C4-2B (cell line): ENCODE data around the gene UVRAG.

Experiments used
- ZFX ChIP-seq: fragments of 450-650 bp; IDR thresholded peaks from 2 replicates; pipeline ENCODE4 v1.6.1; 2017
- TF ChIP-seq, protein P1 (sequence below): fragments of 450-650 bp; conservative IDR thresholded peaks from 2 replicates; pipeline ENCODE4 v1.5.1; 2017; ENCODE audit warnings: mild to moderate bottlenecking

DNA sequence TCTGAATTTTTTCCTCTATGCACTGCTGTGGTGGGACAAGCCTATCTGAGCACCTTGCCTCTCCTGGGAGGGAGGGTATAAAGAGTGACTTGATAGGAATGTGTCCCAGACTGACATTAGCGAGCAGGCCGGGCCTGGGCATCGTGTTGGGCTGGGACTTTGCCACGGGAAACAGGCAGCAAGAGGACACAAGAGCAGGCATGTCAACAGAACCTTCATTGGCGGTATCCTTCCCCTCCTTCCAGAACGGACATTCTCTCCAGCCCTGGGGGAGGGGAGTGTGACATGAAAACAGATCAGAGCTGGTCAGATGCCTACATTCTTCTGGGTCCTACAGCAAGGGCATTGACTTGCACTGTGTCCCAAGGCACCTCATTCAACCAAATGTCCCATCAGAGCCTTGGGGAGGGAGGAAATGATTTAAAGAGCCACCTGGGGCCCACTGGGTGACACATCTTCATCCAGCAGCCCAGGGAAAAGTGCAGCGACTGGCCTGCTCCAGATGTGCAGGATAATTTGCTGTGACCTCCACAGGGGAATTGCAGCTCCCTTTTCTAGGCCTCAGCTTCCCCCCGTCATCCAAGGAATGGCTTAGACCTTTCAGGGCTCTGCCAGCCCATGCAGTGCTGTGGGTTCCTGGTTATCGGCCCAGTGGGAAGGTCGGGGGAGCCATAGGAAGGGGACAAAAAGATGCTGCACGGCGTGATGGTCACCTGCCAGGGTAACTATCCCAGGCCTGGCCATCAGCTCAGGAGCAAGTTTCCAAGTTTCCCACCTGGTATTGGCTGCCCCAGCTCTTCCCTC is 21.8 kb upstream of the UVRAG start:
- TF ChIP-seq, protein P1, sequence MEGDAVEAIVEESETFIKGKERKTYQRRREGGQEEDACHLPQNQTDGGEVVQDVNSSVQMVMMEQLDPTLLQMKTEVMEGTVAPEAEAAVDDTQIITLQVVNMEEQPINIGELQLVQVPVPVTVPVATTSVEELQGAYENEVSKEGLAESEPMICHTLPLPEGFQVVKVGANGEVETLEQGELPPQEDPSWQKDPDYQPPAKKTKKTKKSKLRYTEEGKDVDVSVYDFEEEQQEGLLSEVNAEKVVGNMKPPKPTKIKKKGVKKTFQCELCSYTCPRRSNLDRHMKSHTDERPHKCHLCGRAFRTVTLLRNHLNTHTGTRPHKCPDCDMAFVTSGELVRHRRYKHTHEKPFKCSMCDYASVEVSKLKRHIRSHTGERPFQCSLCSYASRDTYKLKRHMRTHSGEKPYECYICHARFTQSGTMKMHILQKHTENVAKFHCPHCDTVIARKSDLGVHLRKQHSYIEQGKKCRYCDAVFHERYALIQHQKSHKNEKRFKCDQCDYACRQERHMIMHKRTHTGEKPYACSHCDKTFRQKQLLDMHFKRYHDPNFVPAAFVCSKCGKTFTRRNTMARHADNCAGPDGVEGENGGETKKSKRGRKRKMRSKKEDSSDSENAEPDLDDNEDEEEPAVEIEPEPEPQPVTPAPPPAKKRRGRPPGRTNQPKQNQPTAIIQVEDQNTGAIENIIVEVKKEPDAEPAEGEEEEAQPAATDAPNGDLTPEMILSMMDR, result no peak
- TF ChIP-seq ZFX, result no peak
